OCI-LY7 (cell line): ENCODE measurements around the gene CHSY3. TPM values are rescaled to one million over a fixed set of nuclear protein-coding genes. Genes with fewer than 3 reads are reported as not detected.

Experiments
- BruUV-seq: library from RNA; stranded (reverse); fragments of 400-500 nt; replicated peaks from 2 replicates; lab custom pipeline; 2021; lab: Mats Ljungman, UMichigan
- CTCF ChIA-PET: fragments of 300-600 bp; sonication (Branson Sonifier 250); formaldehyde crosslinking; loops from one replicate; lab custom pipeline; 2022; ENCODE audit warnings: antibody characterized with exemption; ENCODE audit not compliant: unreplicated experiment; lab: Charles Lee
- POLR2A ChIA-PET: fragments of 300-600 bp; sonication (Branson Sonifier 250); formaldehyde crosslinking; loops from one replicate; lab custom pipeline; 2022; ENCODE audit warnings: antibody characterized with exemption; lab: Charles Lee
- DNase-seq: peaks from one replicate; pipeline ENCODE4 v3.0.0-alpha.2; 2015; ENCODE audit warnings: low spot score
- H2AFZ ChIP-seq: fragments of 200-600 bp; sonication (generic), shearing (Covaris generic); 2 replicates; pipeline ENCODE4 v1.6.1; 2014; ENCODE audit warnings: mild to moderate bottlenecking, antibody characterized with exemption, low read length, moderate library complexity
- H3K27ac ChIP-seq: fragments of 200-600 bp; sonication (generic); 2 replicates; pipeline ENCODE4 v1.5.1; 2014; ENCODE audit warnings: mixed run types, low read depth, mild to moderate bottlenecking, moderate library complexity, low read length, inconsistent platforms; ENCODE audit not compliant: poor library complexity, severe bottlenecking
- H3K36me3 ChIP-seq: fragments of 200-600 bp; sonication (generic); 2 replicates; pipeline ENCODE4 v1.6.1; 2014; ENCODE audit warnings: mild to moderate bottlenecking, antibody characterized with exemption, low read length, moderate library complexity, mixed read lengths; ENCODE audit not compliant: insufficient read depth
- H3K4me1 ChIP-seq: fragments of 200-600 bp; sonication (generic); 2 replicates; pipeline ENCODE4 v1.5.1; 2014; ENCODE audit warnings: mild to moderate bottlenecking, low read length; ENCODE audit not compliant: insufficient read depth, poor library complexity, severe bottlenecking
- H3K4me2 ChIP-seq: fragments of 200-600 bp; sonication (generic); 2 replicates; pipeline ENCODE4 v1.6.1; 2014; ENCODE audit warnings: mild to moderate bottlenecking, low read length
- H3K4me3 ChIP-seq: fragments of 200-600 bp; sonication (generic); 2 replicates; pipeline ENCODE4 v1.5.1; 2014; ENCODE audit warnings: mild to moderate bottlenecking, low read depth, low read length; ENCODE audit not compliant: poor library complexity, severe bottlenecking
- H3K79me2 ChIP-seq: fragments of 200-600 bp; sonication (generic); 2 replicates; pipeline ENCODE4 v1.6.1; 2016; ENCODE audit warnings: low read depth, mild to moderate bottlenecking, low read length, moderate library complexity, mixed read lengths; ENCODE audit not compliant: insufficient read depth
- H3K9me2 ChIP-seq: fragments of 200-600 bp; sonication (generic); 2 replicates; pipeline ENCODE4 v1.6.1; 2016; ENCODE audit warnings: mild to moderate bottlenecking, low read length, mixed read lengths; ENCODE audit not compliant: insufficient read depth
- H3K9me3 ChIP-seq: fragments of 200-600 bp; sonication (generic); 2 replicates; pipeline ENCODE4 v1.6.1; 2014; ENCODE audit warnings: mild to moderate bottlenecking, mixed run types, low read length, mixed read lengths
- H4K20me1 ChIP-seq: fragments of 200-600 bp; sonication (generic); 2 replicates; pipeline ENCODE4 v1.6.1; 2014; ENCODE audit warnings: mild to moderate bottlenecking, antibody characterized with exemption, low read length, moderate library complexity, mixed read lengths; ENCODE audit not compliant: insufficient read depth
- CTCF ChIP-seq: fragments of 200-600 bp; sonication (generic); conservative IDR thresholded peaks from 2 replicates; pipeline ENCODE4 v1.5.1; 2014; ENCODE audit warnings: mild to moderate bottlenecking, antibody characterized with exemption, low read length, moderate library complexity, mixed read lengths
- EZH2phosphoT487 ChIP-seq: fragments of 200-600 bp; sonication (generic); IDR thresholded peaks from 2 replicates; pipeline ENCODE4 v1.6.1; 2018; ENCODE audit warnings: low read depth, borderline replicate concordance, mild to moderate bottlenecking, mixed run types, antibody characterized with exemption, low read length, moderate library complexity, mixed read lengths
- intact Hi-C: fragments of 100-400 bp; cut with micrococcal nuclease; formaldehyde crosslinking; loops from one replicate; pipeline ENCODE4 v1.10.0; 2022; ENCODE audit not compliant: unreplicated experiment
- total RNA-seq, 2 experiments: library from RNA; depleted of rRNA in 1 of 2; stranded (reverse); fragments of >200 nt in 1 of 2; shearing (Covaris generic) in 1 of 2; gene quantifications; 2 replicates each; pipeline ENCODE4 v1.2.3, GENCODE V29; 2014 to 2022

Gene CHSY3
- total RNA-seq, 2 experiments from 2014 or later, result not detected

GRCh38 chr5:129905473-129906176, 1.4 kb downstream of the CHSY3 start:
- H2AFZ ChIP-seq, result no peak overlapping the region
- H3K4me2 ChIP-seq, result no peak overlapping the region
- no TSS peak for BruUV-seq
- CTCF ChIA-PET, result no interaction called here
- no peaks in the 10 kb centered on the region for H3K79me2 ChIP-seq
- POLR2A ChIA-PET, result no interaction called here
- no peaks in the 10 kb centered on the region for H3K9me2 ChIP-seq
- intact Hi-C loops, result no loop called here
- no peak for TF ChIP-seq CTCF
- TF ChIP-seq EZH2phosphoT487, result no peak
- no peaks in the 10 kb centered on the region for H3K36me3 ChIP-seq
- no peaks in the 10 kb centered on the region for H3K9me3 ChIP-seq
- no peak for DNase-seq
- no peak overlapping the region for H3K27ac ChIP-seq
- H4K20me1 ChIP-seq, result no peaks in the 10 kb centered on the region
- no peak overlapping the region for H3K4me3 ChIP-seq
- no peaks in the 10 kb centered on the region for H3K4me1 ChIP-seq

GRCh38 chr5:129906177-129906887, 2.1 kb downstream of the CHSY3 start:
- DNase-seq, result no peak
- no peak overlapping the region for H2AFZ ChIP-seq
- H3K9me3 ChIP-seq, result no peaks in the 10 kb centered on the region
- no peaks in the 10 kb centered on the region for H3K36me3 ChIP-seq
- BruUV-seq, result no TSS peak
- TF ChIP-seq CTCF (no peak), EZH2phosphoT487 (no peak)
- no peaks in the 10 kb centered on the region for H3K79me2 ChIP-seq
- H3K4me3 ChIP-seq, result no peak overlapping the region
- POLR2A ChIA-PET, result no interaction called here
- intact Hi-C loops, result no loop called here
- no peaks in the 10 kb centered on the region for H3K4me1 ChIP-seq
- no peak overlapping the region for H3K4me2 ChIP-seq
- H4K20me1 ChIP-seq, result no peaks in the 10 kb centered on the region
- CTCF ChIA-PET, result no interaction called here
- H3K9me2 ChIP-seq, result no peaks in the 10 kb centered on the region
- H3K27ac ChIP-seq, result no peak overlapping the region

- CTCF ChIA-PET, result no interaction called here
- intact Hi-C loops, result no loop called here
- POLR2A ChIA-PET, result interaction anchor here (0.7 kb wide), 1 partner anchor 137 kb away, joined by 3 read pairs; no protein-coding TSS in a partner anchor
These were observed 5.0 kb downstream of the CHSY3 start for GRCh38 chr5:129909225-129909624.

More at GRCh38 chr5:129909225-129909624, 5.0 kb downstream of the CHSY3 start:
- no peaks in the 10 kb centered on the region for H4K20me1 ChIP-seq
- no peak overlapping the region for H3K4me3 ChIP-seq
- no peaks in the 10 kb centered on the region for H3K9me2 ChIP-seq
- TF ChIP-seq EZH2phosphoT487 (no peak), CTCF (no peak)
- no peak overlapping the region for H3K27ac ChIP-seq
- no peaks in the 10 kb centered on the region for H3K79me2 ChIP-seq
- no peak for DNase-seq
- H3K36me3 ChIP-seq, result no peaks in the 10 kb centered on the region
- H2AFZ ChIP-seq, result no peak overlapping the region
- BruUV-seq, result no TSS peak
- no peaks in the 10 kb centered on the region for H3K4me1 ChIP-seq
- no peak overlapping the region for H3K4me2 ChIP-seq
- H3K9me3 ChIP-seq, result no peaks in the 10 kb centered on the region
